Brain microvascular endothelial cell (primary cell): Measurements from ENCODE around the gene RABL3.

Source experiments
- DNase-seq: peaks from one replicate; pipeline ENCODE4 v3.0.0-alpha.2; 2020
- H3K27ac ChIP-seq: fragments of 250-450 bp; sonication (Bioruptor Pico); 2 replicates; pipeline ENCODE4 v1.5.1; 2020; ENCODE audit warnings: mild to moderate bottlenecking, moderate library complexity
- H3K27me3 ChIP-seq: fragments of 250-450 bp; sonication (Bioruptor Pico); replicated peaks from 2 replicates; pipeline ENCODE4 v1.5.1; 2020; ENCODE audit warnings: mild to moderate bottlenecking
- H3K36me3 ChIP-seq: fragments of 250-450 bp; sonication (Bioruptor Pico); replicated peaks from 2 replicates; pipeline ENCODE4 v1.5.1; 2020; ENCODE audit warnings: mild to moderate bottlenecking
- H3K4me3 ChIP-seq: 2 replicates; pipeline ENCODE4 v1.5.1; 2011; ENCODE audit warnings: low read depth, mild to moderate bottlenecking, control low read depth, low read length, moderate library complexity
- CTCF ChIP-seq: IDR thresholded peaks from 2 replicates; pipeline ENCODE4 v1.5.1; 2011; ENCODE audit warnings: low read depth, mild to moderate bottlenecking, moderate library complexity, low read length, control low read depth, inconsistent platforms; ENCODE audit errors: missing control alignments
- in situ Hi-C: cut with HindIII; loops from 2 replicates; pipeline ENCODE4 v1.10.0; 2017; ENCODE audit warnings: low sequenced_read_pairs, low pct_ligation_motif_present

Gene RABL3

GRCh38 chr3:120670576-120670975 lies 71.7 kb downstream of the RABL3 start:
- H3K27me3 ChIP-seq = no peaks in the 10 kb centered on the region
- H3K27ac ChIP-seq = no peak overlapping the region
- H3K36me3 ChIP-seq = no peaks in the 10 kb centered on the region
- H3K4me3 ChIP-seq = no peak overlapping the region
- in situ Hi-C loops = no loop called here
- no peak for DNase-seq
- TF ChIP-seq CTCF = no peak

- no peak for TF ChIP-seq CTCF
- DNase-seq = no peak
- in situ Hi-C loops = no loop called here
- no peaks in the 10 kb centered on the region for H3K27me3 ChIP-seq
- H3K4me3 ChIP-seq = no peak overlapping the region
- no peaks in the 10 kb centered on the region for H3K36me3 ChIP-seq
- no peak overlapping the region for H3K27ac ChIP-seq
Observed at GRCh38 chr3:120664926-120665325, 77.4 kb downstream of the RABL3 start.

- in situ Hi-C loops = no loop called here
- Histone ChIP-seq H3K36me3 (no peaks in the 10 kb centered on the region), H3K27ac (no peak overlapping the region), H3K4me3 (no peak overlapping the region), H3K27me3 (no peaks in the 10 kb centered on the region)
- DNase-seq = no peak
- no peak for TF ChIP-seq CTCF
Observed at GRCh38 chr3:120661945-120662344, 80.4 kb downstream of the RABL3 start.

- in situ Hi-C loops = no loop called here
- no peaks in the 10 kb centered on the region for H3K36me3 ChIP-seq
- TF ChIP-seq CTCF = no peak
- no peaks in the 10 kb centered on the region for H3K27me3 ChIP-seq
- H3K4me3 ChIP-seq = no peak overlapping the region
- no peak overlapping the region for H3K27ac ChIP-seq
- DNase-seq = no peak
Observed at GRCh38 chr3:120661106-120661905, 81.0 kb downstream of the RABL3 start.

GRCh38 chr3:120659834-120660233 lies 82.5 kb downstream of the RABL3 start:
- no peak overlapping the region for H3K27ac ChIP-seq
- no peak overlapping the region for H3K4me3 ChIP-seq
- no peaks in the 10 kb centered on the region for H3K27me3 ChIP-seq
- in situ Hi-C loops = no loop called here
- no peak for TF ChIP-seq CTCF
- no peak for DNase-seq
- no peaks in the 10 kb centered on the region for H3K36me3 ChIP-seq

- in situ Hi-C loops = no loop called here
- no peak overlapping the region for H3K4me3 ChIP-seq
- H3K27ac ChIP-seq = no peak overlapping the region
- TF ChIP-seq CTCF = no peak
- no peak for DNase-seq
- H3K36me3 ChIP-seq = no peaks in the 10 kb centered on the region
- no peaks in the 10 kb centered on the region for H3K27me3 ChIP-seq
Observed at GRCh38 chr3:120659285-120659684, 83.0 kb downstream of the RABL3 start.
